ENCODE data around the gene CANX. TPM values are rescaled to one million over a fixed set of nuclear protein-coding genes. Genes with fewer than 3 reads are reported as not detected.

CANX gene
- total and polyA plus RNA-seq, 9 of the 15 experiments (the other 6 are each of a cell fraction or from before 2014, with no cell fraction given) = 155 to 893 (median 589) TPM

DNA sequence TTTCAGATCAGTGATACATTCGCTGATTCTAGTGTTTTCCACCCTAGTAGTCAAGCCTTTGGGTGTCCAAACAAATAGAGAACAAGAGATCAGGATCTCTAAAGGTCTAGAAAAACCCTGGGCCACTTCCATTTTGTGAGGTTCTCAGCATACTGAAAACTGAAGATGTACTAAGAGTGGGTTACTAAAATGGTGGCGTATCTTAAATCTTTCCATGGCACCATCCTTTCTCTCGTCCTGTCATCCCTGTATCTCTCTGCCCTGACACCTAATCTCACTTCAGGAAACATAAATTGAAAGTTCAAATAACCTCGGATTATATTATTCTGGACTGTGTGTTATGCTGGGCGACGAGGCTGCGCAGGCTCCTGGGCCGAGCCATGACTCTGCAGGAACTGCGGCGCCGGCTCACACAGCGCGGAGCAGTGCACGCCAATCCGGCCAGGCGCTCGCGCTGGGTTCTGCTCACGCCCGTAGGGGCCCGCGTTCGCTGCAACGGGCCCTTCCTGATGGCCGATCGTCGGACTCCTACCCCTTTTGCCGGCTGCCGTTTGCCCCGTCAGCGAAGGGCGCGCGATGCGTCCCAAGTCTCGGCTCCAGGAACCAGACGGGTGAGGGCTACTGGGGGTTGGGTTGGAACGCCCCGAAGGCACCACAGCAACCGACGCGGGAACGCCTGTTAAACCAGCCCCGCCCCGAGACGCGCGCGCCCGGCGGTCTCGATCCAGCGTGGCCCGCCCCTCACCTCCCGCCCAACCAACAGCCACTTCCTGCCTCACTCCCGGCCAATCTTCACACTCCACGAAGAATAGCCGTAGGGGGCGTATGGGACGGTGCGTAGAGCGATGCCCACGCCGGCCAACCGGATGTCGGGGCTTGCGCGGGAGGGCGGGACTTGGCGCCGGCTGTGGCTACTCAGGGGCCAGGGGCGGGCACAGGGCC lies 503 bp upstream of the CANX start (continued):
- TF ChIP-seq, protein P1, sequence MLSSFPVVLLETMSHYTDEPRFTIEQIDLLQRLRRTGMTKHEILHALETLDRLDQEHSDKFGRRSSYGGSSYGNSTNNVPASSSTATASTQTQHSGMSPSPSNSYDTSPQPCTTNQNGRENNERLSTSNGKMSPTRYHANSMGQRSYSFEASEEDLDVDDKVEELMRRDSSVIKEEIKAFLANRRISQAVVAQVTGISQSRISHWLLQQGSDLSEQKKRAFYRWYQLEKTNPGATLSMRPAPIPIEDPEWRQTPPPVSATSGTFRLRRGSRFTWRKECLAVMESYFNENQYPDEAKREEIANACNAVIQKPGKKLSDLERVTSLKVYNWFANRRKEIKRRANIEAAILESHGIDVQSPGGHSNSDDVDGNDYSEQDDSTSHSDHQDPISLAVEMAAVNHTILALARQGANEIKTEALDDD (IDR thresholded peaks at IDR 0.05) = no peak
- no peak for TF ChIP-seq TBL1XR1 (IDR thresholded peaks at IDR 0.05; ENCODE audit: low read length in 2 of 2)
- TF ChIP-seq ZNF785 (CRISPR knock-in tag; IDR thresholded peaks at IDR 0.05) = no peak
- TF ChIP-seq ZNF282 (CRISPR knock-in tag; IDR thresholded peaks at IDR 0.05) = no peak
- TF ChIP-seq RUNX1 (IDR thresholded peaks at IDR 0.05; ENCODE audit: low read depth) = no peak
- no peak for TF ChIP-seq ILF3 (IDR thresholded peaks at IDR 0.05; ENCODE audit: borderline replicate concordance)
- TF ChIP-seq ETV5 (CRISPR knock-in tag; IDR thresholded peaks at IDR 0.05; ENCODE audit: low read depth) = no peak
- TF ChIP-seq, protein P2, sequence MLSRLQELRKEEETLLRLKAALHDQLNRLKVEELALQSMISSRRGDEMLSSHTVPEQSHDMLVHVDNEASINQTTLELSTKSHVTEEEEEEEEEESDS (CRISPR knock-in tag; IDR thresholded peaks at IDR 0.05) = no peak
- no peak; the same call in 1 of the 2 replicates for TF ChIP-seq ZNF165 (CRISPR knock-in tag; IDR thresholded peaks at IDR 0.05; ENCODE audit: borderline replicate concordance)
- TF ChIP-seq PPARD (CRISPR knock-in tag; IDR thresholded peaks at IDR 0.05) = no peak
- no peak for TF ChIP-seq TCF7L2 (IDR thresholded peaks at IDR 0.05; ENCODE audit: low read depth, low read length)
- TF ChIP-seq RBBP5 (IDR thresholded peaks at IDR 0.05; ENCODE audit: borderline replicate concordance, insufficient read depth, low read length, poor library complexity, severe bottlenecking) = peak; percentile 77
- peak; percentile 41; the same call in 1 of the 2 replicates for TF ChIP-seq GATAD2A (IDR thresholded peaks at IDR 0.05)
- TF ChIP-seq RFX5 (IDR thresholded peaks at IDR 0.05; ENCODE audit: low read depth, low read length) = no peak
- no peak for TF ChIP-seq MIER1 (IDR thresholded peaks at IDR 0.05; ENCODE audit: low read depth)
- no peak for TF ChIP-seq U2AF2 (optimal IDR thresholded peaks at IDR 0.05; ENCODE audit: low read depth, low read length)
- TF ChIP-seq, protein P3, sequence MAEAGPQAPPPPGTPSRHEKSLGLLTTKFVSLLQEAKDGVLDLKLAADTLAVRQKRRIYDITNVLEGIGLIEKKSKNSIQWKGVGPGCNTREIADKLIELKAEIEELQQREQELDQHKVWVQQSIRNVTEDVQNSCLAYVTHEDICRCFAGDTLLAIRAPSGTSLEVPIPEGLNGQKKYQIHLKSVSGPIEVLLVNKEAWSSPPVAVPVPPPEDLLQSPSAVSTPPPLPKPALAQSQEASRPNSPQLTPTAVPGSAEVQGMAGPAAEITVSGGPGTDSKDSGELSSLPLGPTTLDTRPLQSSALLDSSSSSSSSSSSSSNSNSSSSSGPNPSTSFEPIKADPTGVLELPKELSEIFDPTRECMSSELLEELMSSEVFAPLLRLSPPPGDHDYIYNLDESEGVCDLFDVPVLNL (CRISPR knock-in tag; IDR thresholded peaks at IDR 0.05; ENCODE audit: low read depth) = no peak
- peak; percentile 24 for TF ChIP-seq PRPF4 (IDR thresholded peaks at IDR 0.05; ENCODE audit: insufficient read depth, low read depth, low read length, poor library complexity, severe bottlenecking)
- TF ChIP-seq HLTF (IDR thresholded peaks at IDR 0.05) = peak; percentile 48; the same call in 1 of the 2 replicates
- TF ChIP-seq, protein P4, sequence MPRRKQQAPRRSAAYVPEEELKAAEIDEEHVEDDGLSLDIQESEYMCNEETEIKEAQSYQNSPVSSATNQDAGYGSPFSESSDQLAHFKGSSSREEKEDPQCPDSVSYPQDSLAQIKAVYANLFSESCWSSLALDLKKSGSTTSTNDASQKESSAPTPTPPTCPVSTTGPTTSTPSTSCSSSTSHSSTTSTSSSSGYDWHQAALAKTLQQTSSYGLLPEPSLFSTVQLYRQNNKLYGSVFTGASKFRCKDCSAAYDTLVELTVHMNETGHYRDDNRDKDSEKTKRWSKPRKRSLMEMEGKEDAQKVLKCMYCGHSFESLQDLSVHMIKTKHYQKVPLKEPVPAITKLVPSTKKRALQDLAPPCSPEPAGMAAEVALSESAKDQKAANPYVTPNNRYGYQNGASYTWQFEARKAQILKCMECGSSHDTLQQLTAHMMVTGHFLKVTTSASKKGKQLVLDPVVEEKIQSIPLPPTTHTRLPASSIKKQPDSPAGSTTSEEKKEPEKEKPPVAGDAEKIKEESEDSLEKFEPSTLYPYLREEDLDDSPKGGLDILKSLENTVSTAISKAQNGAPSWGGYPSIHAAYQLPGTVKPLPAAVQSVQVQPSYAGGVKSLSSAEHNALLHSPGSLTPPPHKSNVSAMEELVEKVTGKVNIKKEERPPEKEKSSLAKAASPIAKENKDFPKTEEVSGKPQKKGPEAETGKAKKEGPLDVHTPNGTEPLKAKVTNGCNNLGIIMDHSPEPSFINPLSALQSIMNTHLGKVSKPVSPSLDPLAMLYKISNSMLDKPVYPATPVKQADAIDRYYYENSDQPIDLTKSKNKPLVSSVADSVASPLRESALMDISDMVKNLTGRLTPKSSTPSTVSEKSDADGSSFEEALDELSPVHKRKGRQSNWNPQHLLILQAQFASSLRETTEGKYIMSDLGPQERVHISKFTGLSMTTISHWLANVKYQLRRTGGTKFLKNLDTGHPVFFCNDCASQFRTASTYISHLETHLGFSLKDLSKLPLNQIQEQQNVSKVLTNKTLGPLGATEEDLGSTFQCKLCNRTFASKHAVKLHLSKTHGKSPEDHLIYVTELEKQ (CRISPR knock-in tag; IDR thresholded peaks at IDR 0.05) = no peak
- no peak for TF ChIP-seq ZNF436 (CRISPR knock-in tag; IDR thresholded peaks at IDR 0.05)
